Transverse colon (tissue), 4 donors: ENCODE data around the gene LRG1. TPM values are rescaled to one million over a fixed set of nuclear protein-coding genes. Genes with fewer than 3 reads are reported as not detected.
"Not testable (repeated sequence)": the region's sequence is repeated elsewhere in the genome, so short reads cannot be mapped to it uniquely, and the experiment has no call there.

Source experiments
- DNase-seq: peaks from one replicate; pipeline ENCODE4 v3.0.0-alpha.2; 2019
- H3K27ac ChIP-seq, 4 donors: fragments of 200-600 bp; sonication (generic); 2 replicates each; pipeline ENCODE4 v1.5.1; 2016 to 2018; ENCODE audit warnings: inconsistent platforms in 4 of 4
- H3K27me3 ChIP-seq: fragments of 200-600 bp; sonication (generic); 2 replicates; pipeline ENCODE4 v1.5.1; 2017; ENCODE audit warnings: inconsistent platforms
- H3K36me3 ChIP-seq, 4 donors: fragments of 200-600 bp; sonication (generic); 2 replicates each; pipeline ENCODE4 v1.5.1; 2017 to 2019; ENCODE audit warnings: inconsistent platforms in 4 of 4
- H3K4me1 ChIP-seq, 4 donors: fragments of 200-600 bp; sonication (generic); 2 replicates each; pipeline ENCODE4 v1.5.1; 2017 to 2020; ENCODE audit warnings: inconsistent platforms in 4 of 4
- H3K4me3 ChIP-seq, 4 donors: fragments of 200-600 bp; sonication (generic); 1 replicate in 1 of 4; 2 replicates in 3 of 4; pipeline versions ENCODE4 v1.5.1 to v1.6.1; 2017 to 2019; ENCODE audit warnings: inconsistent platforms in 4 of 4
- H3K9me3 ChIP-seq, 2 donors: fragments of 200-600 bp; sonication (generic); 2 replicates each; pipeline ENCODE4 v1.5.1; 2017 to 2019; ENCODE audit warnings: inconsistent platforms in 2 of 2
- EP300 ChIP-seq: sonication (generic); formaldehyde crosslinking; IDR thresholded peaks from one replicate; pipeline ENCODE4 v1.6.1; 2017; ENCODE audit warnings: antibody characterized with exemption, low read depth
- POLR2A ChIP-seq: fragments of 450-650 bp; IDR thresholded peaks from one replicate; pipeline ENCODE4 v1.6.1; 2016; ENCODE audit warnings: antibody characterized with exemption, mild to moderate bottlenecking, moderate library complexity
- POLR2AphosphoS5 ChIP-seq, 3 donors: sonication (generic); formaldehyde crosslinking; IDR thresholded peaks; one replicate each; pipeline ENCODE4 v1.6.1; 2016; ENCODE audit warnings: antibody characterized with exemption in 3 of 3
- WGBS, 2 donors: methylation state at CpG; one replicate each; pipeline ENCODE4 v1.1.5; 2018; ENCODE audit warnings: low coverage in 1 of 2; 5-methylcytosine and 5-hydroxymethylcytosine counted together
- in situ Hi-C, 4 donors: fragments of 200-750 bp; cut with MboI; loops; one replicate each; pipeline versions ENCODE4 v1.15.0 to v1.15.1; 2017; ENCODE audit warnings: low sequenced_read_pairs in 3 of 4, low pct_ligation_motif_present in 1 of 4, low pct_unique_long_range_greater_than_20kb in 1 of 4
- intact Hi-C: fragments of 100-400 bp; cut with DNase I; formaldehyde crosslinking; loops from one replicate; pipeline ENCODE4 v1.15.1; 2023; ENCODE audit warnings: low total_unique reads
- total RNA-seq, 4 donors: library from RNA; depleted of rRNA; stranded (reverse); fragments of >200 nt; gene quantifications; one replicate each; pipeline ENCODE4 v1.1.0, GENCODE V29; 2016
- TF ChIP-seq, protein P1 (sequence below), 5 experiments: fragments of 200-600 bp in 3 of 5; fragments of 450-650 bp in 2 of 5; sonication (generic) in 3 of 5; IDR thresholded peaks; 1 replicate in 2 of 5; 2 replicates in 3 of 5; pipeline ENCODE4 v1.5.1; 2016 to 2017; ENCODE audit warnings: antibody characterized with exemption in 5 of 5, inconsistent platforms in 3 of 5, mild to moderate bottlenecking in 2 of 5, moderate library complexity in 1 of 5

Gene LRG1
- total RNA-seq, 4 donors from 2014 or later = 1.9 to 18.1 (median 14.4) TPM

DNA sequence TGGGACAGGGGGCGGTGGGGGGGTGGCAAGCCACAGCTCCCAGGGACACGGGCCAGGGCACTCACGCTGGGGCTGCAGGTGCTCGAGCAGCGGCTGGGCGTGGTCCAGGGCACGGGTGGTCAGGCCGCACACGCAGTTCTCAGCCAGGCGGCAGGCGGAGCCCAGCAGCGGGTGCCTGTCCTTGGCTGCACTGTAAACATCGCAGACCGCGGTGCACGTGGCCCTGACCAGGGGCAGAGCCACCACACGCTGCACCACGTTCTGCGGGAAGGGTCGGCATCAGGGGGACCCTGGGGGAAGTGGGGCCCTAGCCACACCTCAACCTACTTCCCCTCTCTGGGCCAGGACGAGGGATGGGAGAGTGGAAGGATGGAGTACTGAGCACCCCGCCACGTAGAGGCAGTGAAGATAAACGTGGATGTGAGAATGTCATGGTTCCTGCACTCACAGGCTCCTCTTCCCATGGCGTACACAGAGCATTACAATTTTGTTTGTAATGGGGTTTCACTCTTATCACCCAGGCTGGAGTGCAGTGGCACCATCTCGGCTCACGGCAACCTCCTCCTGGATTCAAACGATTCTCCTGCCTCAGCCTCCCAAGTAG, 8.2 kb downstream of the LRG1 start:
- H3K36me3 ChIP-seq = no peaks in the 10 kb centered on the region
- H3K27me3 ChIP-seq = peaks cover 25% of the 10 kb centered on the region
- H3K27ac ChIP-seq = no peak overlapping the region
- TF ChIP-seq POLR2A (no peak), POLR2AphosphoS5 (IDR thresholded peaks at IDR 0.05) (no peak), EP300 (no peak)
- TF ChIP-seq, protein P1, sequence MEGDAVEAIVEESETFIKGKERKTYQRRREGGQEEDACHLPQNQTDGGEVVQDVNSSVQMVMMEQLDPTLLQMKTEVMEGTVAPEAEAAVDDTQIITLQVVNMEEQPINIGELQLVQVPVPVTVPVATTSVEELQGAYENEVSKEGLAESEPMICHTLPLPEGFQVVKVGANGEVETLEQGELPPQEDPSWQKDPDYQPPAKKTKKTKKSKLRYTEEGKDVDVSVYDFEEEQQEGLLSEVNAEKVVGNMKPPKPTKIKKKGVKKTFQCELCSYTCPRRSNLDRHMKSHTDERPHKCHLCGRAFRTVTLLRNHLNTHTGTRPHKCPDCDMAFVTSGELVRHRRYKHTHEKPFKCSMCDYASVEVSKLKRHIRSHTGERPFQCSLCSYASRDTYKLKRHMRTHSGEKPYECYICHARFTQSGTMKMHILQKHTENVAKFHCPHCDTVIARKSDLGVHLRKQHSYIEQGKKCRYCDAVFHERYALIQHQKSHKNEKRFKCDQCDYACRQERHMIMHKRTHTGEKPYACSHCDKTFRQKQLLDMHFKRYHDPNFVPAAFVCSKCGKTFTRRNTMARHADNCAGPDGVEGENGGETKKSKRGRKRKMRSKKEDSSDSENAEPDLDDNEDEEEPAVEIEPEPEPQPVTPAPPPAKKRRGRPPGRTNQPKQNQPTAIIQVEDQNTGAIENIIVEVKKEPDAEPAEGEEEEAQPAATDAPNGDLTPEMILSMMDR (IDR thresholded peaks at IDR 0.05) = no peak
- WGBS, 2 donors = 0 to 38% methylated on average over 1 to 28 of the region's 28 CpGs
- intact Hi-C loops (no loop called here), in situ Hi-C loops (no loop called here)
- H3K4me1 ChIP-seq = peaks cover 0 to 15% (median 11%) of the 10 kb centered on the region in 4 donors
- H3K9me3 ChIP-seq = no peaks in the 10 kb centered on the region
- H3K4me3 ChIP-seq = no peak overlapping the region
- DNase-seq = no peak

DNA sequence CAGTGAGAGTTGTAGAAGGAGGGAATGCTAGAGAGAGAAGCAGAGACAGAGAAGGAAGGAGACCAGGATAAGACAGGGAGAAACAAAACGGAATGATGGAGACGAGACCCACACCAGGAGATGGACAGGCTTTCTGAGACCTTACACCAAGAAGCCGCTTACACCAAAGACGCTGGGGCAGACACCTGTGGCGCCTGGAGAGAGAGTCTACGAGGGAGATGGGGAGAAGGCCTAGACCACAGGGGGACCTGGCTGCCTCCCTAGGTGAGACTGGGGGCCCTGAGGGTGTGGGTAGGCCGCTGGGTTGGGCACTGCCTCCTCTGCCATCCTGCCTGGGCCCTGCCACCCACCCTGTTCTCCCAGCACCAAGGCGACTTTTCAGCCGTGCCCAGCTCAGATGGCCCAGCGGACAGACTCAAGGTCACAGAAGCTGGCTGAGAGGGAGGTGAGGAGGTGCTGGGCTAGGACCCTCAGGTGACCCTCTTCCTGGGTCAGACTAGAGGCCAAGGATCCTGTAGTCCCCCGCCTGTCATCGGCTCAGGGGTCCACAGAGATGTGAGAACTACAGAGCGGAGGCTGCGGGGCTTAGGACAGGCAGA, 9.8 kb downstream of the LRG1 start:
- WGBS, 2 donors = 78 to 82% methylated on average over 4 to 14 of the region's 14 CpGs
- Histone ChIP-seq H3K4me3 (no peak overlapping the region), H3K9me3 (no peaks in the 10 kb centered on the region), H3K36me3 (no peaks in the 10 kb centered on the region), H3K4me1 (peaks cover 0 to 5% (median 2%) of the 10 kb centered on the region in 4 donors), H3K27ac (no peak overlapping the region), H3K27me3 (peaks cover 12% of the 10 kb centered on the region)
- in situ Hi-C loops (no loop called here), intact Hi-C loops (no loop called here)
- DNase-seq = no peak
- TF ChIP-seq POLR2AphosphoS5 (IDR thresholded peaks at IDR 0.05) (no peak), EP300 (no peak), POLR2A (no peak)
- TF ChIP-seq, protein P1 (IDR thresholded peaks at IDR 0.05) = no peak

DNA sequence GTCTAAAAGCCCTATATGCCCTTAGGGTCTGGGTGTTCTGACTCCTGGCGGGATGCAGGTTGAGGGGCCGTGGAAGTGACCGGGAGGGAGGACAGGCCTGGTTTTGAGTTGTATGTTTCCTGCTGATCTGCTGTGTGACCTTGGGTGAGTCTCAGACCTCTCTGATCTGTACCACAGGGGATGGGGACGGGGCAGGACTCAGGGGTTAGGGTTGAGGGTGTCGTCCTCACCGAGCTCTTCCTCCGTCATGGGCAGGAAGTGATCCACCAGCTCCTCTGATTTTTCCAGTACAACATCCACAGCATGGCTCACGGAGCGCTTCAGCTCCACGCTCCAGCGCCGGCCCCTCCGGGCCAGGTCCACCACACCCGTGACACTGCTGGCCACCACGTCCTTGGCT, 11.0 kb downstream of the LRG1 start:
- Histone ChIP-seq H3K27me3 (peaks cover 9% of the 10 kb centered on the region), H3K9me3 (no peaks in the 10 kb centered on the region), H3K4me3 (no peak overlapping the region), H3K4me1 (no peaks in the 10 kb centered on the region), H3K27ac (no peak overlapping the region), H3K36me3 (no peaks in the 10 kb centered on the region)
- TF ChIP-seq EP300 (no peak), POLR2A (no peak), POLR2AphosphoS5 (IDR thresholded peaks at IDR 0.05) (no peak)
- TF ChIP-seq, protein P1 (IDR thresholded peaks at IDR 0.05) = no peak
- in situ Hi-C loops (no loop called here), intact Hi-C loops (no loop called here)
- DNase-seq = no peak
- 84% methylated on average over 15 of the region's 15 CpGs; no CpG with 5 or more reads in 1 of the 2 donors for WGBS, 2 donors

DNA sequence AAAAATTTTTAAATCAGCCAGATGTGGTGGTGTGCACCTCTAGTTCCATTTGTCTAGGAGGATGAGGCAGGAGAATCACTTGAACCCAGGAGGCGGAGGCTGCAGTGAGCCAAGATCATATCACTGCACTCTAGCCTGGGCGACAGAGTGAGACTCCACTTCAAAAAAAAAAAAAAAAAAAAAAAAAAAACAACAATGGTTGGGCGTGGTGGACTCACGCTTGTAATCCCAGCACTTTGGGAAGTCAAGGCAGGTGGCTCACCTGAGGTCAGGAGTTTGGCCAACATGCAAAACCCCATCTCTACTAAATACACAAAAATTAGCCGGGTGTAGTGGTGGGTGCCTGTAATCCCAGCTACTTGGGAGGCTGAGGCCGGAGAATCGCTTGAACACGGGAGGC, 12.5 kb downstream of the LRG1 start:
- H3K27ac ChIP-seq, H3K9me3 ChIP-seq, H3K4me1 ChIP-seq, H3K4me3 ChIP-seq, intact Hi-C loops, DNase-seq, H3K36me3 ChIP-seq, H3K27me3 ChIP-seq, in situ Hi-C loops: not testable (repeated sequence)
- 75% methylated on average over 8 of the region's 8 CpGs; no CpG with 5 or more reads in 1 of the 2 donors for WGBS, 2 donors
